DMS 273 treated with DMSO at 0.1 percent for 48 hours (cell line): ENCODE measurements around the gene CD22.
A peak's percentile ranks its signal among the peaks of the same experiment; 100 is the strongest.

Source experiments
- DNase-seq: peaks from one replicate; lab custom pipeline; 2025; lab: John Stamatoyannopoulos, UW

Gene CD22

DNA sequence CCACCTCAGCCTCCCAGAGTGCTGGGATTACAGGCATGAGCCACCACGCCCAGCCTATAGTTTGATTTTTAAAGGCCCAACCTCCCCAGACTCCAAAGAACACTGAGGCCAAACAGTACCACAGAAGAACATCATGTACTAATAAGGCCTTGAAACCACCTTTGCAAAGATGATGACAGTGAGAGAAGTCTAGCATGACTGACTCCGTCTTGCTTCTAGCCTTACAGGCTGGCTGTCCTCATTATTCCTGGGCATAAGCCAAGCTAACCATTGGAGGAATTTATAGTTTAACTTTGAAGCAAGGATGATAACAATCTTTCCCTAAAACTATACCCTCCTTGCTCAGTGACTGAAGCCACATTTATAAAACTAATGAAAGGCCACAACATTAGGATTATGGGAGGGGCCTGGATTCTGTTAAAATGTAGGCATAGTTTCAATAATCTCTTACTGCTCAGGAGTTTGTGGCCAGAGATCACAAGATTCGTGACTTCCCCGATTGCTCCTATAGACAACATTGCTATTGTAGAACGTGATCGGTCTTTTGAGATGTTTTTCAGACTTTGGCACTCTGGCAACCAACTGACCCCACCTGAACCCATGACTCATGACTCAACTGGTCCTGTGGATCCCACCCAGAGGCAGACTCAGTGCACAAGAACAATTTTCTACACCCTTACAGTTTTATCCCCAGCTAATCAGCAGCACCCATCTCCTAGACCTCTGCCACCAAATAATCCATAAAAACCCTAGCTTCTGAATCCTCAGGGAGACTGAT, 59.5 kb downstream of the CD22 start:
- no peak for DNase-seq

DNA sequence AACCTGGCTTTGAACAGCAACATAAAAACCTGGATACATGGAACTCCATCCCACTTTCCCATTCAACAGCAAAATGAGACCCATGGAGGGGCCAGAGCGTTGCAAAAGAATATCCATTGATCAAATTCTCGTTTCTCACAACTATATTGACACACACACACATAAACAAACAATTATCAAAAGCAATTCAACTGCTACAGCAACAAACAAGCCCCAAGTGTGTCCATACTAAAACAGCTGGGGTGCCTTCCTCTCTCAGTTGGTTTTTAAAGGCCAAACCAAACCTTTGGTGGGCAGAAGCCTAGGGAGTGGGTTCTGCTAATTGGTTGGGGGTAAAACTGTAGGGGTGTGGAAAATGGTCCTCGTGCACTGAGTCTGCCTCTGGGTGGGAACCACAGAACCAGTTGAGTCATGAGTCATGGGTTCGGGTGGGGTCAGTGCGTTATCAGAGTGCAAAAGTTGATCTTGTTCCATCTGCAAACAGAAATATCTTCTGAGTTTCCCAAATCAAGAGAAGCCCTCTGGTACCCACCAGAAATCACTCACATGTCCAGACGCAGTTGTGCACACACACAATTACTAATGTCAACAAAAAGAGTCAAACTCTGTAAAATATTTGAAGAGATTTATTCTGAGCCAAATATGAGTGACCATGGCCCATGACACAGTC, 60.3 kb downstream of the CD22 start:
- DNase-seq = no peak

DNA sequence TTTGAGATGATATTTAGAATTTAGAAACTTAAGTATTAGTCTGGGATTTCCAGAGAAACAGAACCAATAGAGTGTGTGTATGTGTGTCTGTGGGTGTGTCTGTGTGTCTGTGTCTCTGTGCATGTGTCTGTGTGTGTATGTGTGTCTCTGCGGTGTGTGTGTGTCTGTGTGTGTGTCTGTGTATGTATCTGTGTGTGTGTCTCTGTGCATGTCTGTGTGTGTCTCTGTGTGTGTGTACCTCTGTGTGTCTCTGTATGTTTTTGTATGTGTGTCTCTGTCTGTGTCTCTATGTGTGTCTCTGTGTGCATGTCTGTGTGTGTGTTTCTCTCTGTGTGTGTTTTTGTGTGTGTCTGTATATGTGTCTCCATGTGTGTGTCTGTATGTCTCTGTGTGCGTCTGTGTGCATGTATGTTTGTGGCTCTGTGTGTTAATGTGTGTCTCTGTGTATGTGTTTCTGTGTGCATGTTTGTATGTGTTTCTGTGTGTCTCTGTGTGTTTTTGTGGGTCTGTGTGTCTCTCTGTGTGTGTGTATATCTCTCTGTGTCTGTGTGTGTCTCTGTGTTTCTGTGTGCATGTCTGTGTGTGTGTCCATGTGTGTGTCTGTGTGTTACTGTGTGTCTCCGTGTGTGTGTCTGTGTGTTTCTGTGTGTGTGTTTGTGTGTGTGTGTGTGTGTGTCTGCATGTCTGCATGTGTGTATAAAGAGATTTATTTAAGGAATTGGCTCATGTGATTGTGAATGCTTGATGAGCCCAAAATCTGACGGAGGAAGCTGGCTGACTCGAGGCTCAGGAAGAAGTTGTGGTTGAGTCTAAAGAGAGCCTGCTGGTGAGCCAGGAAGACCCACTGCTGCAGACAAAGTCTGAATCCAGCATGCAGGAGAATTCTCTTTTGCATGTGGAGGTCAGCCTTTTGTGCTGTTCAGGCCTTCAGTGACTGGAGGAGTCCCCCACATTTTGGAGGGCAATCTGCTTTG, 64.0 kb downstream of the CD22 start:
- no peak for DNase-seq

DNA sequence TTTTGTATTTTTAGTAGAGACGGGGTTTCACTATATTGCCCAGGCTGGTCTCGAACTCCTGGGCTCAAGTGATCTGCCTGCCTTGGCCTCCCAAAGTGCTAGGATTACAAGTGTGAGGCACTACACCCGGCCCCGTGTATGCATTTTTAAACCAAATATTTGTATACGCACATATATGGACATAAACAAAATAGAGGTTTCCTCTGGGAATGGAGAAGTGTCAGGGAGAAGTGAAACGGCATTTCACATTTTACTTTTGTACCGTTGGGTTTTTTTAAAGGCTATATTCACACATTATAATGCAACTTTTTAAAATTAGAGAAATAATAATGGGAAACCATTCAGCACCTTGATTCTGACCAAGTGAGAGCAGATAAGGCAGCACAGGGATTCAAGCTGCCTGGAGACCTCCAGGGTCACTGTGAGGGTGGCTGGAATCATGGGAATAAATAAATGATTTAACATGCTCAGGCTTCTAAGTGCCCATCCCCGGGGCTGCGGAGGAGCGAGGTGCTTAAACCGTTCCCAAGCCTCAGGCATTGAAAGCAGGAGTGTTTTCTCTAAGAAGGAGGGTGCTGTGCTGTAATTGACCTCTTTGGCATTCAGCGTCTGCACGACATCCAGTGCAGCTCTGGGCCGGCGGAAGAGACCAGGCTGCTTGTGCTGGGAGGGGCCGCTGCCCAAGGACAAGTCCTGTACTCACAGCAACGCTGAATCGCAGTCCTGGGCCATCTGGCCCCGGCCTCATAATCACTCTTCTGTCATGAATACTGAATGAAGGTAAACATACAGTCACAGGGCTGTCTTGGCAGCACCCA, 66.6 kb downstream of the CD22 start:
- peak; percentile 38 for DNase-seq

DNA sequence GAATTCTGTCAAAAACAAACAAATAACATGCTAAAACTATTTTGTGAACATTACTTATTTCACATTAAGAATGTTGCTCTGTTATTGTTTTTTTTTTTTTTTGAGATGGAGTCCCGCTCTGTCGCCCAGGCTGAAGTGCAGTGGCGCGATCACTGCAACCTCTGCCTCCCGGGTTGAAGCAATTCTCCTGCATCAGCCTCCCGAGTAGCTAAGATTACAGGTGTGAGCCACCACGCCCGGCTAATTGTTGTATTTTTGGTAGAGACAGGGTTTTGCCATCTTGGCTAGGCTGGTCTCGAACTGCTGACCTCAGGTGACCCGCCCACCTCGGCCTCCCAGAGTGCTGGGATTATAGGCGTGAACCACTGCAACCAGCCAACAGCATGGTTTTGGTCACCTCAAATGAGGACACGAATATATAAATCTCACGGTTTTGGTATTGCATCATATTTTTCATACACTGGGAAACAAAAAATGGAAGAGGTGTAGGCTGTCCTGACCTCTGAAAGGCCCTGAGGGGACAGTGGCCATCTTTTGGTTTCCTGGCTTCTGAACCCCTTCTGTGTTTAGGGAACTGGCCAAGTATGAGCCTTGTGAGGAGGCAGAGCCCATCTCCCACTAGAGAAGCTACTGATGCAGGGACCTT, 67.4 kb downstream of the CD22 start:
- no peak for DNase-seq
